Fibroblast of pulmonary artery (primary cell): ENCODE data around the gene C8A.

ENCODE experiments used
- DNase-seq: peaks from one replicate; pipeline ENCODE4 v3.0.0-alpha.2; 2010; ENCODE audit warnings: low read depth
- H3K4me3 ChIP-seq: replicated peaks from 2 replicates; pipeline ENCODE4 v1.5.1; 2011; ENCODE audit warnings: low read depth, mild to moderate bottlenecking, control low read depth, low read length, moderate library complexity
- TF ChIP-seq, protein P1 (sequence below): IDR thresholded peaks from 2 replicates; pipeline ENCODE4 v1.5.1; 2011; ENCODE audit warnings: mild to moderate bottlenecking, control low read depth, low read length, inconsistent platforms; ENCODE audit errors: missing control alignments

Gene C8A

GRCh38 chr1:56825436-56825835 is 29.2 kb upstream of the C8A start:
- TF ChIP-seq, protein P1, sequence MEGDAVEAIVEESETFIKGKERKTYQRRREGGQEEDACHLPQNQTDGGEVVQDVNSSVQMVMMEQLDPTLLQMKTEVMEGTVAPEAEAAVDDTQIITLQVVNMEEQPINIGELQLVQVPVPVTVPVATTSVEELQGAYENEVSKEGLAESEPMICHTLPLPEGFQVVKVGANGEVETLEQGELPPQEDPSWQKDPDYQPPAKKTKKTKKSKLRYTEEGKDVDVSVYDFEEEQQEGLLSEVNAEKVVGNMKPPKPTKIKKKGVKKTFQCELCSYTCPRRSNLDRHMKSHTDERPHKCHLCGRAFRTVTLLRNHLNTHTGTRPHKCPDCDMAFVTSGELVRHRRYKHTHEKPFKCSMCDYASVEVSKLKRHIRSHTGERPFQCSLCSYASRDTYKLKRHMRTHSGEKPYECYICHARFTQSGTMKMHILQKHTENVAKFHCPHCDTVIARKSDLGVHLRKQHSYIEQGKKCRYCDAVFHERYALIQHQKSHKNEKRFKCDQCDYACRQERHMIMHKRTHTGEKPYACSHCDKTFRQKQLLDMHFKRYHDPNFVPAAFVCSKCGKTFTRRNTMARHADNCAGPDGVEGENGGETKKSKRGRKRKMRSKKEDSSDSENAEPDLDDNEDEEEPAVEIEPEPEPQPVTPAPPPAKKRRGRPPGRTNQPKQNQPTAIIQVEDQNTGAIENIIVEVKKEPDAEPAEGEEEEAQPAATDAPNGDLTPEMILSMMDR = no peak
- no peak for DNase-seq
- H3K4me3 ChIP-seq = no peak overlapping the region

- no peak for DNase-seq
Measured at GRCh38 chr1:56827711-56828110, 26.9 kb upstream of the C8A start.

DNA sequence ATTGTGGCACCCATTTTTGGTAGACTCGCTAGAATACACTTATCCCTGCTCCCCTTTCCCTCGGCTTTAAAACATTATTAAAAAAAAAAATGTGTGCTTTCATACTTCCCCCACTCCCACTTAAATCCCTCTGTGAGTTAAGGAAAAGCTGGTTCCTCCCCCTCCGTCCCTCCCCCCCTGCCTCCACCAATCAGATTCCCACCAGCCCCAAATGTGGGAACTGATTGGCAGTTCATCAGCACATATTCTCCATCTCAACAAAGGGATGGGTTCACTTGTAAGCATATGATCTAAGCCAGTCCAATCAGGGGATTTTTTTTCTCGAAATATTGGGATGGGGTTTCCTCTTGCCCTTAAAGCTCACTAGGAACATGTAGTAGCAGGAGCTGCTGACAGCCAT is 24.5 kb upstream of the C8A start:
- H3K4me3 ChIP-seq = no peak overlapping the region
- DNase-seq = no peak
- TF ChIP-seq, protein P1 = no peak

More at GRCh38 chr1:56827711-56828110, 26.9 kb upstream of the C8A start:
- TF ChIP-seq, protein P1 = no peak
- no peak overlapping the region for H3K4me3 ChIP-seq

- no peak overlapping the region for H3K4me3 ChIP-seq
- peak; percentile 95 for DNase-seq
- TF ChIP-seq, protein P1 = peak; percentile 96
Measured at GRCh38 chr1:56831871-56832693, 22.5 kb upstream of the C8A start.

DNA sequence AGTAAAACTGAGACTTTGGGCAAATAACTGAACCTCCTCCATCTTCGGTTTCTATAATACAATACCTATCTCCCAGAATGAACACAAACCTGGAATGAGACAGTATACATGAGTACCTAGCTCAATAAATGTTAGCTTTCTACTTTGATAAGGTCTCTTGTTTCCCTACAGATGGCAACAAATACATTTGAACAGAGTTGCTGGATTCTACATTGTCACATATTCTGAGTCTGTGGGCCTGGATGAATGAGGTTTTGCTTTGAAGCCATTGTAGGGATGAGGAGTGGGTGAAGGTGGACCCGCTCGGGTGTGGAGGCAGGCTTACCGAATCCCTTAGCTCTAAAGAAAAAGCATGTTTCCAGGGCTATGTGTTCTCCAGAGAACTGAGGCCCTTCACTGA is 21.5 kb upstream of the C8A start:
- H3K4me3 ChIP-seq = no peak overlapping the region
- no peak for DNase-seq
- TF ChIP-seq, protein P1 = no peak

DNA sequence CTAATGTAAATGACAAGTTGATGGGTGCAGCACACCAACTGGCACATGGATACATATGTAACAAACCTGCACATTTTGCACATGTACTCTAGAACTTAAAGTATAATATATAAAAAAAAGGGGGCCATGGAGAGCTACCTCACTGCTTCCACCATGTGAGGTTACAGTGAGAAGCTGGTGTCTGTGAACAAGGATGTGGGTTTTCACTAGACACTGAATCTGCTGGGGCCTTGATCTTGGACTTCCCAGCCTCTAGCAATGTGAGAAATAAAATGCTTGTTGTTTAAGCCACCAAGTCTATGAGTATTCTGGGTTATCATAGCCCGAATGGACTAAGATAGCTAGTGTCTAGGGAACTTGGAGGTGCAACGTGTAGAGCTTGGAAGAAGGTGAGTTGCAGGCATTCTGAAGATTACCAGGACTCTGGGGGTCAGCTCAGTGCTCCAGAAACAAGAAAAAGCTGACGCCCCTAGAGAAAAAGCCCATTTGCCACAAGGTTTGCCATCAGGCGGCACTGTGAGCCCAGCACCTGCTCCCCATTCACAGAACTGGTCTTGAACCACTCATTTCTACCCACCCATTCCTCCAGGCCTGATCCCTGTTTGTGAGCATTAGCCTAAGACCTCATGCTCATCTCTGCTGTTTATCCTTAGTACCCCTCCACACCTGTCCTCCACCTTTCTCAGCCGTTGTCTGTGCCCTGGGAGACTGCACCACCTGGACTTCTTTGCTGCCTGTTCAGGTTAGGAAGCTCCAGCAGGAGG is 20.3 kb upstream of the C8A start:
- TF ChIP-seq, protein P1 = no peak
- no peak overlapping the region for H3K4me3 ChIP-seq
- DNase-seq = no peak
